ENCODE data around the gene AQP5. TPM values are rescaled to one million over a fixed set of nuclear protein-coding genes. Genes with fewer than 3 reads are reported as not detected.

AQP5 gene
- total RNA-seq, 4 donors from 2014 or later, result 2.3 TPM; not detected in 3

GRCh38 chr12:49969651-49970429, 8.2 kb downstream of the AQP5 start:
- Histone ChIP-seq H3K27me3 (no peaks in the 10 kb centered on the region), H3K9me3 (no peaks in the 10 kb centered on the region), H3K27ac (no peak overlapping the region), H3K36me3 (no peaks in the 10 kb centered on the region), H3K4me1 (peaks cover 0 to 8% of the 10 kb centered on the region in 2 donors), H3K4me3 (no peak overlapping the region)
- intact Hi-C loops (cut with DNase I; ENCODE audit: low total_unique reads), result loop anchor here (2.0 to 5.0 kb wide), 2 partner anchors 101 to 103 kb away; no protein-coding TSS in a partner anchor
- TF ChIP-seq POLR2A (IDR thresholded peaks at IDR 0.05) (no peak), CTCF (IDR thresholded peaks at IDR 0.05) (no peak)
- no peak for DNase-seq

- Histone ChIP-seq H3K36me3 (no peaks in the 10 kb centered on the region), H3K27me3 (no peaks in the 10 kb centered on the region), H3K4me1 (peaks cover 0 to 8% of the 10 kb centered on the region in 2 donors), H3K27ac (no peak overlapping the region), H3K9me3 (no peaks in the 10 kb centered on the region), H3K4me3 (no peak overlapping the region)
- intact Hi-C loops (cut with DNase I; ENCODE audit: low total_unique reads), result no loop called here
- no peak for TF ChIP-seq POLR2A (IDR thresholded peaks at IDR 0.05)
- TF ChIP-seq CTCF (IDR thresholded peaks at IDR 0.05), result no peak
- no peak for DNase-seq
These were observed 9.0 kb downstream of the AQP5 start for GRCh38 chr12:49970658-49971057.

- Histone ChIP-seq H3K27me3 (no peaks in the 10 kb centered on the region), H3K4me3 (no peak overlapping the region), H3K4me1 (peaks cover 0 to 8% of the 10 kb centered on the region in 2 donors), H3K36me3 (no peaks in the 10 kb centered on the region), H3K27ac (no peak overlapping the region), H3K9me3 (no peaks in the 10 kb centered on the region)
- intact Hi-C loops (cut with DNase I; ENCODE audit: low total_unique reads), result no loop called here
- DNase-seq, result no peak
- TF ChIP-seq POLR2A (IDR thresholded peaks at IDR 0.05) (no peak), CTCF (IDR thresholded peaks at IDR 0.05) (no peak)
These were observed 9.5 kb downstream of the AQP5 start for GRCh38 chr12:49971141-49971540.

- TF ChIP-seq POLR2A (IDR thresholded peaks at IDR 0.05) (no peak), CTCF (IDR thresholded peaks at IDR 0.05) (no peak)
- intact Hi-C loops (cut with DNase I; ENCODE audit: low total_unique reads), result no loop called here
These were observed 10.5 kb downstream of the AQP5 start for GRCh38 chr12:49972129-49972528.

GRCh38 chr12:49972641-49973360, 11.1 kb downstream of the AQP5 start, which contains the start of gene AQP6:
Gene AQP6 (plus strand): TSS chr12:49972947. CDS start chr12:49973174, 227 bp downstream.
- Histone ChIP-seq H3K4me1 (no peaks in the 10 kb centered on the region), H3K36me3 (no peaks in the 10 kb centered on the region), H3K4me3 (no peak within 1 kb of the TSS), H3K27ac (no peak within 1 kb of the TSS), H3K9me3 (no peaks in the 10 kb centered on the region), H3K27me3 (no peaks in the 10 kb centered on the region)
- DNase-seq, result no peak
- TF ChIP-seq CTCF (IDR thresholded peaks at IDR 0.05), result no peak
- TF ChIP-seq POLR2A (IDR thresholded peaks at IDR 0.05), result no peak
- intact Hi-C loops (cut with DNase I; ENCODE audit: low total_unique reads), result no loop called here

More at GRCh38 chr12:49972129-49972528, 10.5 kb downstream of the AQP5 start:
- Histone ChIP-seq H3K4me3 (no peak overlapping the region), H3K27me3 (no peaks in the 10 kb centered on the region), H3K27ac (no peak overlapping the region), H3K4me1 (peaks cover 0 to 6% of the 10 kb centered on the region in 2 donors), H3K36me3 (no peaks in the 10 kb centered on the region), H3K9me3 (no peaks in the 10 kb centered on the region)
- no peak for DNase-seq
